NCI-H345 treated with DMSO at 0.1 percent for 48 hours (cell line): Measurements from ENCODE around the gene FPR1.

ENCODE experiments used
- DNase-seq: peaks from one replicate; lab custom pipeline; 2025; ENCODE audit not compliant: unreplicated experiment; lab: John Stamatoyannopoulos, UW

FPR1 gene

GRCh38 chr19:51751655-51752054, at the start of gene FPR1:
Gene FPR1 (minus strand): TSS chr19:51751878. CDS start chr19:51746994, 4,884 bp downstream.
- DNase-seq: no peak

- DNase-seq: no peak
Measured at GRCh38 chr19:51800473-51801244, 49.0 kb upstream of the FPR1 start.

- no peak for DNase-seq
Measured at GRCh38 chr19:51799774-51800472, 48.2 kb upstream of the FPR1 start.

GRCh38 chr19:51799034-51799773, 47.5 kb upstream of the FPR1 start:
- no peak for DNase-seq

GRCh38 chr19:51798062-51798461, 46.4 kb upstream of the FPR1 start:
- no peak for DNase-seq

GRCh38 chr19:51797480-51797879, 45.8 kb upstream of the FPR1 start:
- no peak for DNase-seq

- no peak for DNase-seq
Measured at GRCh38 chr19:51796195-51796679, 44.6 kb upstream of the FPR1 start.

- no peak for DNase-seq
Measured at GRCh38 chr19:51794885-51795490, 43.3 kb upstream of the FPR1 start, which contains the start of gene FPR3. Gene FPR3 (plus strand): TSS chr19:51795157. CDS start chr19:51823749, 28,592 bp downstream.

GRCh38 chr19:51793994-51794393, 42.3 kb upstream of the FPR1 start:
- no peak for DNase-seq

GRCh38 chr19:51792932-51793331, 41.3 kb upstream of the FPR1 start:
- no peak for DNase-seq

GRCh38 chr19:51789061-51789795, 37.5 kb upstream of the FPR1 start:
- DNase-seq: no peak

GRCh38 chr19:51788029-51788428, 36.4 kb upstream of the FPR1 start:
- DNase-seq: no peak

- no peak for DNase-seq
Measured at GRCh38 chr19:51786646-51787494, 35.2 kb upstream of the FPR1 start.

- no peak for DNase-seq
Measured at GRCh38 chr19:51784922-51785690, 33.4 kb upstream of the FPR1 start.

GRCh38 chr19:51784109-51784785, 32.6 kb upstream of the FPR1 start:
- DNase-seq: no peak

- no peak for DNase-seq
Measured at GRCh38 chr19:51783372-51783771, 31.7 kb upstream of the FPR1 start.

- no peak for DNase-seq
Measured at GRCh38 chr19:51781999-51782398, 30.3 kb upstream of the FPR1 start.

GRCh38 chr19:51780270-51780669, 28.6 kb upstream of the FPR1 start:
- DNase-seq: no peak
